ENCODE data around the gene LAMC3. TPM values are rescaled to one million over a fixed set of nuclear protein-coding genes. Genes with fewer than 3 reads are reported as not detected.
"Not testable (repeated sequence)": the region's sequence is repeated elsewhere in the genome, so short reads cannot be mapped to it uniquely, and the experiment has no call there.

Gene LAMC3
- total RNA-seq, 1 donor from 2014 or later: 30.1 TPM

GRCh38 chr9:131099102-131099606 lies 90.2 kb downstream of the LAMC3 start:
- no peak overlapping the region for H3K4me3 Mint-ChIP-seq (ENCODE audit: unreplicated experiment)
- TF ChIP-seq CTCF (IDR thresholded peaks at IDR 0.05; ENCODE audit: unreplicated experiment): no peak

GRCh38 chr9:131099845-131100244 lies 90.9 kb downstream of the LAMC3 start:
- H3K27me3 Mint-ChIP-seq (ENCODE audit: unreplicated experiment): peaks cover 14% of the 10 kb centered on the region
- not testable (repeated sequence) for H3K27ac Mint-ChIP-seq (ENCODE audit: unreplicated experiment); H3K4me3 Mint-ChIP-seq (ENCODE audit: unreplicated experiment); H3K36me3 Mint-ChIP-seq (ENCODE audit: low read depth, unreplicated experiment); H3K9me3 Mint-ChIP-seq (ENCODE audit: unreplicated experiment); DNase-seq (ENCODE audit: low spot score)
- peaks cover 11% of the 10 kb centered on the region for H3K4me1 Mint-ChIP-seq (ENCODE audit: unreplicated experiment)

More at GRCh38 chr9:131099102-131099606, 90.2 kb downstream of the LAMC3 start:
- Mint-ChIP-seq H3K27me3 (ENCODE audit: unreplicated experiment) (peaks cover 17% of the 10 kb centered on the region), H3K9me3 (ENCODE audit: unreplicated experiment) (no peaks in the 10 kb centered on the region), H3K27ac (ENCODE audit: unreplicated experiment) (no peak overlapping the region), H3K4me1 (ENCODE audit: unreplicated experiment) (peaks cover 11% of the 10 kb centered on the region), H3K36me3 (ENCODE audit: low read depth, unreplicated experiment) (peaks cover 4% of the 10 kb centered on the region)
- DNase-seq (ENCODE audit: low spot score): no peak

- Mint-ChIP-seq H3K4me3 (ENCODE audit: unreplicated experiment) (no peak overlapping the region), H3K36me3 (ENCODE audit: low read depth, unreplicated experiment) (peaks cover 4% of the 10 kb centered on the region), H3K27ac (ENCODE audit: unreplicated experiment) (no peak overlapping the region), H3K9me3 (ENCODE audit: unreplicated experiment) (no peaks in the 10 kb centered on the region), H3K27me3 (ENCODE audit: unreplicated experiment) (peaks cover 11% of the 10 kb centered on the region), H3K4me1 (ENCODE audit: unreplicated experiment) (peaks cover 11% of the 10 kb centered on the region)
- no peak for TF ChIP-seq CTCF (IDR thresholded peaks at IDR 0.05; ENCODE audit: unreplicated experiment)
- no peak for DNase-seq (ENCODE audit: low spot score)
Measured at GRCh38 chr9:131100445-131100844, 91.5 kb downstream of the LAMC3 start.

- Mint-ChIP-seq H3K4me1 (ENCODE audit: unreplicated experiment) (peaks cover 6% of the 10 kb centered on the region), H3K4me3 (ENCODE audit: unreplicated experiment) (no peak overlapping the region), H3K36me3 (ENCODE audit: low read depth, unreplicated experiment) (peaks cover 4% of the 10 kb centered on the region), H3K27me3 (ENCODE audit: unreplicated experiment) (peaks cover 7% of the 10 kb centered on the region), H3K27ac (ENCODE audit: unreplicated experiment) (no peak overlapping the region), H3K9me3 (ENCODE audit: unreplicated experiment) (no peaks in the 10 kb centered on the region)
- no peak for DNase-seq (ENCODE audit: low spot score)
- TF ChIP-seq CTCF (IDR thresholded peaks at IDR 0.05; ENCODE audit: unreplicated experiment): no peak
Measured at GRCh38 chr9:131101207-131101964, 92.4 kb downstream of the LAMC3 start.

- Mint-ChIP-seq H3K27me3 (ENCODE audit: unreplicated experiment) (peaks cover 8% of the 10 kb centered on the region), H3K27ac (ENCODE audit: unreplicated experiment) (no peak overlapping the region), H3K9me3 (ENCODE audit: unreplicated experiment) (no peaks in the 10 kb centered on the region), H3K4me1 (ENCODE audit: unreplicated experiment) (no peaks in the 10 kb centered on the region), H3K36me3 (ENCODE audit: low read depth, unreplicated experiment) (no peaks in the 10 kb centered on the region), H3K4me3 (ENCODE audit: unreplicated experiment) (no peak overlapping the region)
- DNase-seq (ENCODE audit: low spot score): no peak
- no peak for TF ChIP-seq CTCF (IDR thresholded peaks at IDR 0.05; ENCODE audit: unreplicated experiment)
Measured at GRCh38 chr9:131103024-131103423, 94.0 kb downstream of the LAMC3 start.
